Liver (tissue), 9 donors: ENCODE results near the gene COL24A1. TPM values are rescaled to one million over a fixed set of nuclear protein-coding genes. Genes with fewer than 3 reads are reported as not detected.

ENCODE experiments used
- DNase-seq: peaks from one replicate; pipeline ENCODE4 v3.0.0-alpha.2; 2017; ENCODE audit warnings: low spot score
- H3K27ac ChIP-seq, 2 donors: one replicate each; pipeline ENCODE4 v1.7.0; 2013; ENCODE audit warnings: inconsistent platforms in 2 of 2, low read length in 2 of 2, control low read depth in 1 of 2, low read depth in 1 of 2, mild to moderate bottlenecking in 1 of 2
- H3K27me3 ChIP-seq, 4 donors: one replicate each; pipeline versions ENCODE4 v1.6.1 to v1.7.0; 2013; ENCODE audit warnings: low read length in 3 of 4, inconsistent platforms in 1 of 4, mild to moderate bottlenecking in 1 of 4, moderate library complexity in 1 of 4; ENCODE audit not compliant: control insufficient read depth in 4 of 4, insufficient read depth in 4 of 4
- H3K36me3 ChIP-seq, 4 donors: one replicate each; pipeline versions ENCODE4 v1.6.1 to v1.7.0; 2013; ENCODE audit warnings: low read length in 3 of 4, mild to moderate bottlenecking in 3 of 4, low read depth in 1 of 4, moderate library complexity in 1 of 4; ENCODE audit not compliant: control insufficient read depth in 4 of 4, insufficient read depth in 3 of 4
- H3K4me1 ChIP-seq, 4 donors: one replicate each; pipeline versions ENCODE4 v1.6.1 to v1.7.0; 2013; ENCODE audit warnings: low read length in 3 of 4, mild to moderate bottlenecking in 3 of 4, moderate library complexity in 1 of 4; ENCODE audit not compliant: control insufficient read depth in 4 of 4, insufficient read depth in 4 of 4
- H3K4me3 ChIP-seq, 3 donors: one replicate each; pipeline versions ENCODE4 v1.6.1 to v1.7.0; 2013; ENCODE audit warnings: low read length in 3 of 3, control low read depth in 1 of 3, low read depth in 1 of 3, mild to moderate bottlenecking in 1 of 3
- H3K9ac ChIP-seq, 2 donors: one replicate each; pipeline ENCODE4 v1.7.0; 2013; ENCODE audit warnings: low read length in 2 of 2, mild to moderate bottlenecking in 2 of 2, moderate library complexity in 2 of 2, control low read depth in 1 of 2, low read depth in 1 of 2
- H3K9me3 ChIP-seq, 4 donors: one replicate each; pipeline versions ENCODE4 v1.6.1 to v1.7.0; 2013; ENCODE audit warnings: low read length in 3 of 4; ENCODE audit not compliant: control insufficient read depth in 4 of 4
- ATF3 ChIP-seq: IDR thresholded peaks from 2 replicates; pipeline ENCODE4 v1.6.1; 2016; ENCODE audit warnings: antibody characterized with exemption
- CTCF ChIP-seq: fragments of 150-350 bp; IDR thresholded peaks from 2 replicates; pipeline ENCODE4 v1.5.1; 2017; ENCODE audit warnings: improper control_type of control experiment, low read depth, low read length; ENCODE audit not compliant: missing input control
- EGR1 ChIP-seq, 2 donors: IDR thresholded peaks; 2 replicates each; pipeline ENCODE4 v1.6.1; 2016 to 2018; ENCODE audit warnings: antibody characterized with exemption in 2 of 2, low read depth in 2 of 2
- FOXA1 ChIP-seq: IDR thresholded peaks from 2 replicates; pipeline ENCODE4 v1.6.1; 2016; ENCODE audit warnings: antibody characterized with exemption
- FOXA2 ChIP-seq: IDR thresholded peaks from 2 replicates; pipeline ENCODE4 v1.6.1; 2016; ENCODE audit warnings: antibody characterized with exemption
- GABPA ChIP-seq, 2 donors: IDR thresholded peaks in 1 of 2; conservative IDR thresholded peaks in 1 of 2; 2 replicates each; pipeline ENCODE4 v1.6.1; 2016; ENCODE audit warnings: antibody characterized with exemption in 2 of 2, mild to moderate bottlenecking in 1 of 2, moderate library complexity in 1 of 2
- HNF4A ChIP-seq, 2 donors: conservative IDR thresholded peaks; 2 replicates each; pipeline ENCODE4 v1.6.1; 2016; ENCODE audit warnings: antibody characterized with exemption in 2 of 2, mild to moderate bottlenecking in 2 of 2
- HNF4G ChIP-seq: IDR thresholded peaks from 2 replicates; pipeline ENCODE4 v1.6.1; 2016; ENCODE audit warnings: antibody characterized with exemption
- JUND ChIP-seq, 2 donors: IDR thresholded peaks; 2 replicates each; pipeline ENCODE4 v1.6.1; 2016; ENCODE audit warnings: antibody characterized with exemption in 2 of 2
- MAX ChIP-seq: IDR thresholded peaks from 2 replicates; pipeline ENCODE4 v1.6.1; 2016; ENCODE audit warnings: antibody characterized with exemption
- NR2F2 ChIP-seq: IDR thresholded peaks from 2 replicates; pipeline ENCODE4 v1.6.1; 2016; ENCODE audit warnings: antibody characterized with exemption
- RAD21 ChIP-seq, 2 donors: IDR thresholded peaks; 2 replicates each; pipeline ENCODE4 v1.6.1; 2016; ENCODE audit warnings: antibody characterized with exemption in 2 of 2, mild to moderate bottlenecking in 2 of 2
- REST ChIP-seq: IDR thresholded peaks from 2 replicates; pipeline ENCODE4 v1.6.1; 2016; ENCODE audit warnings: antibody characterized with exemption, mild to moderate bottlenecking
- RXRA ChIP-seq, 2 donors: IDR thresholded peaks; 2 replicates each; pipeline ENCODE4 v1.6.1; 2017 to 2018; ENCODE audit warnings: antibody characterized with exemption in 2 of 2, mild to moderate bottlenecking in 1 of 2
- SP1 ChIP-seq: IDR thresholded peaks from 2 replicates; pipeline ENCODE4 v1.6.1; 2018; ENCODE audit warnings: antibody characterized with exemption, mild to moderate bottlenecking
- TAF1 ChIP-seq: conservative IDR thresholded peaks from 2 replicates; pipeline ENCODE4 v1.6.1; 2016; ENCODE audit warnings: antibody characterized with exemption, mild to moderate bottlenecking
- YY1 ChIP-seq: IDR thresholded peaks from 2 replicates; pipeline ENCODE4 v1.6.1; 2016; ENCODE audit warnings: antibody characterized with exemption, mild to moderate bottlenecking
- ZBTB33 ChIP-seq: IDR thresholded peaks from 2 replicates; pipeline ENCODE4 v1.6.1; 2016; ENCODE audit warnings: antibody characterized with exemption
- WGBS: extraction: QIAGEN DNeasy Blood & Tissue Kit; methylation state at CpG from one replicate; pipeline ENCODE4 v1.1.7; 2013; 5-methylcytosine and 5-hydroxymethylcytosine counted together
- polyA plus RNA-seq, 2 donors: library from polyadenylated mRNA; stranded (reverse) in 1 of 2; unstranded in 1 of 2; fragments of 200-250 nt in 1 of 2; fragments of >200 nt in 1 of 2; fragmentation: Nextera tagmentation in 1 of 2; extraction: Ambion mirVana in 1 of 2; gene quantifications; one replicate each; pipeline versions ENCODE4 v1.2.1 to v1.2.3, GENCODE V29; 2013 to 2015
- total RNA-seq, 2 donors: library from RNA; depleted of rRNA; stranded (reverse); fragments of >200 nt; gene quantifications; one replicate each; pipeline ENCODE4 v1.2.3, GENCODE V29; 2014
- donor health status: healthy.
- donor health status: healthy.
- donor health status: healthy.
- donor health status: healthy.
- donor health status: healthy.

The COL24A1 gene
- total and polyA plus RNA-seq, 4 donors: under 0.01 to 0.28 (median 0.01) TPM; not detected in 1

- Histone ChIP-seq H3K9ac (no peak overlapping the region), H3K27ac (no peak overlapping the region), H3K27me3 (no peaks in the 10 kb centered on the region), H3K4me1 (no peaks in the 10 kb centered on the region), H3K9me3 (peaks cover 0 to 5% (median 0%) of the 10 kb centered on the region in 4 donors), H3K36me3 (no peaks in the 10 kb centered on the region), H3K4me3 (no peak overlapping the region)
- DNase-seq: no peak
- no peak for TF ChIP-seq ZBTB33
- no peak for TF ChIP-seq REST
- TF ChIP-seq TAF1: no peak
- no peak for TF ChIP-seq RAD21 (IDR thresholded peaks at IDR 0.05)
- no peak for TF ChIP-seq MAX
- TF ChIP-seq JUND (IDR thresholded peaks at IDR 0.05): no peak
- no peak for TF ChIP-seq ATF3
- no peak for TF ChIP-seq EGR1 (IDR thresholded peaks at IDR 0.05; ENCODE audit: low read depth in 2 of 2)
- TF ChIP-seq FOXA1: no peak
- no peak for TF ChIP-seq RXRA (IDR thresholded peaks at IDR 0.05)
- TF ChIP-seq HNF4G: no peak
- TF ChIP-seq FOXA2: no peak
- no peak for TF ChIP-seq SP1
- TF ChIP-seq GABPA (IDR thresholded peaks at IDR 0.05 in 1 of 2, conservative IDR thresholded peaks at IDR 0.05 in 1 of 2): no peak
- no peak for TF ChIP-seq YY1
- no peak for TF ChIP-seq NR2F2
- TF ChIP-seq CTCF: no peak
- TF ChIP-seq HNF4A (conservative IDR thresholded peaks at IDR 0.05): no peak
- 80% methylated on average over 2 of the region's 2 CpGs for WGBS
Measured at GRCh38 chr1:85898861-85899260, 257.7 kb downstream of the COL24A1 start.
